IMR-90 (cell line): ENCODE measurements around the gene LRSAM1. TPM values are rescaled to one million over a fixed set of nuclear protein-coding genes. Genes with fewer than 3 reads are reported as not detected.

Experiments used
- ATAC-seq: fragments of 200-7000 bp; cut with Tn5 transposase; 2 replicates; pipeline ENCODE4 v1.9.1; 2020; ENCODE audit warnings: low read depth, mild to moderate bottlenecking, moderate library complexity
- BruUV-seq: library from RNA; stranded (reverse); fragments of 400-500 nt; replicated peaks from 2 replicates; lab custom pipeline; 2021; lab: Mats Ljungman, UMichigan
- CTCF ChIA-PET: fragments of 300-600 bp; formaldehyde crosslinking; extraction: SDS; loops from one replicate; lab custom pipeline; 2021; ENCODE audit warnings: antibody characterized with exemption; lab: Yijun Ruan, JAX
- POLR2A ChIA-PET: fragments of 300-600 bp; sonication (Branson Sonifier 250); formaldehyde crosslinking; loops from one replicate; lab custom pipeline; 2022; ENCODE audit warnings: antibody characterized with exemption; ENCODE audit not compliant: unreplicated experiment; lab: Charles Lee
- DNase-seq: peaks from one replicate; pipeline ENCODE4 v3.0.0; 2013
- H2AFZ ChIP-seq: replicated peaks from 2 replicates; pipeline ENCODE3; 2013; ENCODE audit warnings: low read length, mild to moderate bottlenecking; ENCODE audit not compliant: poor library complexity
- H2AK5ac ChIP-seq: 2 replicates; pipeline ENCODE4 v1.6.1; 2013; ENCODE audit warnings: low read depth, low read length, inconsistent platforms
- H2AK9ac ChIP-seq: replicated peaks from 2 replicates; pipeline ENCODE3; 2013; ENCODE audit warnings: mild to moderate bottlenecking, low read depth, low read length, moderate library complexity; ENCODE audit not compliant: poor library complexity
- H2BK120ac ChIP-seq: 2 replicates; pipeline ENCODE4 v1.6.1; 2013; ENCODE audit warnings: low read depth, low read length, inconsistent platforms
- H2BK15ac ChIP-seq: 3 replicates; pipeline ENCODE4 v1.6.1; 2013; ENCODE audit warnings: low read depth, low read length, inconsistent platforms
- H2BK20ac ChIP-seq: 2 replicates; pipeline ENCODE4 v1.6.1; 2013; ENCODE audit warnings: low read depth, mild to moderate bottlenecking, inconsistent platforms, low read length, moderate library complexity
- H2BK5ac ChIP-seq: 2 replicates; pipeline ENCODE4 v1.6.1; 2013; ENCODE audit warnings: mild to moderate bottlenecking, low read depth, low read length, inconsistent platforms; ENCODE audit not compliant: poor library complexity, severe bottlenecking
- H3K14ac ChIP-seq: replicated peaks from 2 replicates; pipeline ENCODE4 v1.6.1; 2013; ENCODE audit warnings: low read depth, low read length, inconsistent platforms
- H3K18ac ChIP-seq: 2 replicates; pipeline ENCODE4 v1.6.1; 2013; ENCODE audit warnings: low read depth, low read length, control low read depth
- H3K23ac ChIP-seq: 2 replicates; pipeline ENCODE4 v1.6.1; 2013; ENCODE audit warnings: low read depth, low read length, inconsistent platforms
- H3K27ac ChIP-seq: 2 replicates; pipeline ENCODE4 v1.5.1; 2013; ENCODE audit warnings: mild to moderate bottlenecking, control low read depth, low read length; ENCODE audit not compliant: insufficient read depth
- H3K27me3 ChIP-seq: 2 replicates; pipeline ENCODE4 v1.6.1; 2013; ENCODE audit warnings: low read length; ENCODE audit not compliant: control insufficient read depth, insufficient read depth
- H3K36me3 ChIP-seq: 2 replicates; pipeline ENCODE4 v1.6.1; 2013; ENCODE audit warnings: low read length, mixed read lengths; ENCODE audit not compliant: control insufficient read depth, insufficient read depth
- H3K4ac ChIP-seq: 2 replicates; pipeline ENCODE4 v1.6.1; 2013; ENCODE audit warnings: low read depth, low read length, inconsistent platforms
- H3K4me1 ChIP-seq: 2 replicates; pipeline ENCODE4 v1.6.1; 2013; ENCODE audit warnings: low read length, mixed read lengths; ENCODE audit not compliant: control insufficient read depth, insufficient read depth
- H3K4me2 ChIP-seq: 2 replicates; pipeline ENCODE4 v1.6.1; 2013; ENCODE audit warnings: low read depth, mild to moderate bottlenecking, control low read depth, low read length, moderate library complexity
- H3K4me3 ChIP-seq: 2 replicates; pipeline ENCODE4 v1.5.1; 2013; ENCODE audit warnings: low read depth, mild to moderate bottlenecking, control low read depth, low read length, moderate library complexity; ENCODE audit not compliant: insufficient read depth
- H3K56ac ChIP-seq: 2 replicates; pipeline ENCODE4 v1.6.1; 2013; ENCODE audit warnings: low read length, inconsistent platforms; ENCODE audit not compliant: insufficient read depth; ENCODE audit errors: extremely low read depth
- H3K79me1 ChIP-seq, 2 experiments: 2 replicates each; pipeline ENCODE4 v1.6.1; 2013; ENCODE audit warnings: low read length in 2 of 2, inconsistent platforms in 1 of 2, low read depth in 1 of 2
- H3K9ac ChIP-seq: 2 replicates; pipeline ENCODE4 v1.6.1; 2013; ENCODE audit warnings: low read depth, low read length, control low read depth
- H3K9me1 ChIP-seq: 2 replicates; pipeline ENCODE4 v1.6.1; 2013; ENCODE audit warnings: low read length, inconsistent platforms; ENCODE audit not compliant: insufficient read depth
- H3K9me3 ChIP-seq: 2 replicates; pipeline ENCODE4 v1.6.1; 2013; ENCODE audit warnings: low read length; ENCODE audit not compliant: control insufficient read depth, insufficient read depth
- H4K20me1 ChIP-seq: 2 replicates; pipeline ENCODE4 v1.6.1; 2013; ENCODE audit warnings: low read length, inconsistent platforms; ENCODE audit not compliant: insufficient read depth
- H4K5ac ChIP-seq: 2 replicates; pipeline ENCODE4 v1.6.1; 2013; ENCODE audit warnings: mild to moderate bottlenecking, low read depth, low read length, control low read depth
- H4K8ac ChIP-seq, 2 experiments: 2 replicates each; pipeline ENCODE4 v1.6.1; 2013; ENCODE audit warnings: low read depth in 2 of 2, low read length in 2 of 2, control low read depth in 1 of 2, inconsistent platforms in 1 of 2
- H4K91ac ChIP-seq: 2 replicates; pipeline ENCODE4 v1.6.1; 2013; ENCODE audit warnings: low read depth, low read length, inconsistent platforms; ENCODE audit not compliant: insufficient read depth
- BHLHE40 ChIP-seq: fragments of 150-350 bp; IDR thresholded peaks from 2 replicates; pipeline ENCODE4 v1.6.1; 2016; ENCODE audit warnings: mild to moderate bottlenecking, low read depth, low read length
- CEBPB ChIP-seq: IDR thresholded peaks from 2 replicates; pipeline ENCODE4 v1.6.1; 2012; ENCODE audit warnings: low read depth, low read length, improper control_type of control experiment
- CHD1 ChIP-seq: IDR thresholded peaks from 2 replicates; pipeline ENCODE4 v1.6.1; 2012; ENCODE audit warnings: low read depth, low read length, improper control_type of control experiment
- FOS ChIP-seq: fragments of 150-350 bp; IDR thresholded peaks from 2 replicates; pipeline ENCODE4 v1.6.1; 2016; ENCODE audit warnings: low read depth, low read length
- MAFK ChIP-seq: IDR thresholded peaks from 2 replicates; pipeline ENCODE4 v1.6.1; 2012; ENCODE audit warnings: low read depth, low read length, improper control_type of control experiment
- MAZ ChIP-seq: IDR thresholded peaks from 2 replicates; pipeline ENCODE4 v1.6.1; 2012; ENCODE audit warnings: low read depth, mild to moderate bottlenecking, low read length, improper control_type of control experiment, moderate library complexity, borderline replicate concordance
- MXI1 ChIP-seq: IDR thresholded peaks from 2 replicates; pipeline ENCODE4 v1.6.1; 2012; ENCODE audit warnings: low read depth, mild to moderate bottlenecking, low read length, moderate library complexity, borderline replicate concordance
- POLR2A ChIP-seq: IDR thresholded peaks from 2 replicates; pipeline ENCODE4 v1.6.1; 2012; ENCODE audit warnings: mild to moderate bottlenecking, low read depth, low read length
- RAD21 ChIP-seq: IDR thresholded peaks from 2 replicates; pipeline ENCODE4 v1.6.1; 2012; ENCODE audit warnings: low read length, improper control_type of control experiment
- RCOR1 ChIP-seq: IDR thresholded peaks from 2 replicates; pipeline ENCODE4 v1.6.1; 2012; ENCODE audit warnings: mild to moderate bottlenecking, low read length, improper control_type of control experiment; ENCODE audit not compliant: insufficient replicate concordance
- RFX5 ChIP-seq: IDR thresholded peaks from 2 replicates; pipeline ENCODE4 v1.8.0; 2012; ENCODE audit warnings: low read depth, mild to moderate bottlenecking, low read length, moderate library complexity
- SMC3 ChIP-seq: fragments of 150-350 bp; IDR thresholded peaks from 2 replicates; pipeline ENCODE4 v1.6.1; 2016; ENCODE audit warnings: low read depth, mild to moderate bottlenecking, antibody characterized with exemption, low read length, moderate library complexity
- WGBS, 2 experiments: methylation state at CpG; one replicate each; pipeline versions ENCODE4 v1.1.5 to v1.1.7; 2013; ENCODE audit warnings: missing lambda C conversion rate in 2 of 2; ENCODE audit not compliant: insufficient read length in 1 of 2; ENCODE audit errors: extremely low coverage in 2 of 2; 5-methylcytosine and 5-hydroxymethylcytosine counted together
- dilution Hi-C: fragments of 300-500 bp; cut with HindIII; formaldehyde crosslinking; loops from one replicate; pipeline ENCODE4 v1.14.3; 2018; ENCODE audit warnings: low sequenced_read_pairs; ENCODE audit not compliant: unreplicated experiment
- in situ Hi-C: fragments of 300-500 bp; cut with MboI; formaldehyde crosslinking; loops from 3 replicates; pipeline ENCODE4 v1.14.3; 2019; ENCODE audit warnings: low sequenced_read_pairs, inconsistent platforms, mixed read lengths
- intact Hi-C: fragments of 100-400 bp; cut with micrococcal nuclease; formaldehyde crosslinking; loops from 2 replicates; pipeline ENCODE4 v1.10.0; 2022
- polyA plus RNA-seq, 3 experiments: library from polyadenylated mRNA; depleted of rRNA; stranded (reverse); fragments of >200 nt; gene quantifications; 2 replicates each; pipeline ENCODE4 v1.2.3, GENCODE V29; 2012; ENCODE audit warnings: low replicate concordance in 1 of 3
- total RNA-seq: library from RNA; depleted of rRNA; stranded (reverse); fragments of >200 nt; gene quantifications from 2 replicates; pipeline ENCODE4 v1.2.3, GENCODE V29; 2012
- TF ChIP-seq, protein P1 (sequence below): fragments of 150-350 bp; IDR thresholded peaks from 2 replicates; pipeline ENCODE4 v1.6.1; 2017; ENCODE audit warnings: mild to moderate bottlenecking, antibody characterized with exemption, low read length, low read depth
- TF ChIP-seq, protein P2 (sequence below): conservative IDR thresholded peaks from 2 replicates; pipeline ENCODE4 v1.5.1; 2012; ENCODE audit warnings: mild to moderate bottlenecking, low read depth, low read length, improper control_type of control experiment
- TF ChIP-seq, protein P3 (sequence below): fragments of 150-350 bp; IDR thresholded peaks from 2 replicates; pipeline ENCODE4 v1.6.1; 2016; ENCODE audit warnings: low read depth, mild to moderate bottlenecking, low read length, moderate library complexity, borderline replicate concordance

LRSAM1 gene
- total and polyA plus RNA-seq, 2 of the 4 experiments (the other 2 are of a cell fraction) = 3.0 to 9.3 TPM

DNA sequence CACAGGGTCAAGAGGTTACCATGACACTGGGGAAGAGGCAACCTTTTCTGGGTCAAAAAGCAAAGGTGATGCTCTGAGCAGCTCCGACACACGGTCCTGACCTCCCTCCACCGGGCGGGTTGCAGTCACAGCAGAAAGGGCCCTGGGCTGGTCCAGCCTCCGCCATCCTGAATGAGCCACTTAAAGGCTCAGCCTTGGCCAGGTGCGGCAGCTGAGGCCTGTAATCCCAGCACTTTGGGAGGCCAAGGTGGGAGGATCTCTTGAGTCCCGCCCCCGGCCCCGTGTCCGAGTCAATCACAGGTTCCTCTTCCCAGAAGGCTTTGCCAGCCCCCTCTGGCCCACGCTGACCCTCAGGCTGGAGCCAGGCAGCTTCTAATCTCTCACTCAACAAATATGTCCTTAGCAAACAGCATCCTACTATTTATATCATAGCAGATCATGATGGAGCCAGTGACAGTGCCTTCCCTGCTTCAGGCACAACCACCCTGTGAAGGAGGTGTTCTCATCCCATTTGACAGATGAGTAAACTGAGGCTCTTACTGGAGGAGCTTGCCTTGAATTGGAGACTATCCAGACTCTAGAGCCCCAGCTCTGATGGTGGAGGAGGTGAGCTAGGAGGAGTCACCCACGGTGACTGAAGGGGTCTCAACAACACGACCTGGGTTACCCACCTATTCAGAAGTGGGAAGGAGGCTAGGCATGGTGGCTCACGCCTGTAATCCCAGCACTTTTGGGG is 79.1 kb downstream of the LRSAM1 start:
- H2AK5ac ChIP-seq = no peak overlapping the region
- dilution Hi-C loops = no loop called here
- no peak overlapping the region for H4K91ac ChIP-seq
- H3K27me3 ChIP-seq = no peaks in the 10 kb centered on the region
- no TSS peak for BruUV-seq
- peaks cover 71% of the 10 kb centered on the region for H3K36me3 ChIP-seq
- H3K9me3 ChIP-seq = no peaks in the 10 kb centered on the region
- no peak overlapping the region for H2AK9ac ChIP-seq
- H3K18ac ChIP-seq = no peak overlapping the region
- no peak overlapping the region for H3K27ac ChIP-seq
- no peak overlapping the region for H4K8ac ChIP-seq
- intact Hi-C loops = no loop called here
- H3K14ac ChIP-seq = no peak overlapping the region; the same call in 1 of the 2 replicates
- peak overlapping the region; percentile 41 for H2AFZ ChIP-seq
- no peak overlapping the region for H4K5ac ChIP-seq
- H3K9ac ChIP-seq = no peak overlapping the region
- H3K79me1 ChIP-seq = peaks cover 43 to 93% of the 10 kb centered on the region in 2 experiments
- H2BK15ac ChIP-seq = no peak overlapping the region
- ATAC-seq (no peak), DNase-seq (no peak)
- no peak overlapping the region for H2BK120ac ChIP-seq
- CTCF ChIA-PET = no interaction called here
- H2BK20ac ChIP-seq = no peak overlapping the region
- H3K56ac ChIP-seq = no peak overlapping the region
- no peak overlapping the region for H3K23ac ChIP-seq
- H3K4me2 ChIP-seq = no peak overlapping the region
- H3K4me1 ChIP-seq = peaks cover 17% of the 10 kb centered on the region
- H2BK5ac ChIP-seq = peak overlapping the region; percentile 15
- POLR2A ChIA-PET = no interaction called here
- H4K20me1 ChIP-seq = peaks cover 53% of the 10 kb centered on the region
- 0 out of 2 replicates have a peak overlapping the region, but pooled peaks have one; percentile 9 for H3K4ac ChIP-seq
- H3K4me3 ChIP-seq = no peak overlapping the region
- peaks cover 10% of the 10 kb centered on the region; the same call in 1 of the 2 replicates for H3K9me1 ChIP-seq
- 88% methylated on average over 8 of the region's 14 CpGs; no CpG with 5 or more reads in 1 of the 2 experiments for WGBS, 2 experiments
- in situ Hi-C loops = no loop called here
- TF ChIP-seq RAD21 (no peak), POLR2A (no peak), MAFK (no peak), RFX5 (no peak), MXI1 (no peak), RCOR1 (no peak), BHLHE40 (no peak), MAZ (no peak), SMC3 (no peak), FOS (no peak), CHD1 (no peak), CEBPB (no peak)
- TF ChIP-seq, protein P1, sequence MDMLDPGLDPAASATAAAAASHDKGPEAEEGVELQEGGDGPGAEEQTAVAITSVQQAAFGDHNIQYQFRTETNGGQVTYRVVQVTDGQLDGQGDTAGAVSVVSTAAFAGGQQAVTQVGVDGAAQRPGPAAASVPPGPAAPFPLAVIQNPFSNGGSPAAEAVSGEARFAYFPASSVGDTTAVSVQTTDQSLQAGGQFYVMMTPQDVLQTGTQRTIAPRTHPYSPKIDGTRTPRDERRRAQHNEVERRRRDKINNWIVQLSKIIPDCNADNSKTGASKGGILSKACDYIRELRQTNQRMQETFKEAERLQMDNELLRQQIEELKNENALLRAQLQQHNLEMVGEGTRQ = no peak
- TF ChIP-seq, protein P2, sequence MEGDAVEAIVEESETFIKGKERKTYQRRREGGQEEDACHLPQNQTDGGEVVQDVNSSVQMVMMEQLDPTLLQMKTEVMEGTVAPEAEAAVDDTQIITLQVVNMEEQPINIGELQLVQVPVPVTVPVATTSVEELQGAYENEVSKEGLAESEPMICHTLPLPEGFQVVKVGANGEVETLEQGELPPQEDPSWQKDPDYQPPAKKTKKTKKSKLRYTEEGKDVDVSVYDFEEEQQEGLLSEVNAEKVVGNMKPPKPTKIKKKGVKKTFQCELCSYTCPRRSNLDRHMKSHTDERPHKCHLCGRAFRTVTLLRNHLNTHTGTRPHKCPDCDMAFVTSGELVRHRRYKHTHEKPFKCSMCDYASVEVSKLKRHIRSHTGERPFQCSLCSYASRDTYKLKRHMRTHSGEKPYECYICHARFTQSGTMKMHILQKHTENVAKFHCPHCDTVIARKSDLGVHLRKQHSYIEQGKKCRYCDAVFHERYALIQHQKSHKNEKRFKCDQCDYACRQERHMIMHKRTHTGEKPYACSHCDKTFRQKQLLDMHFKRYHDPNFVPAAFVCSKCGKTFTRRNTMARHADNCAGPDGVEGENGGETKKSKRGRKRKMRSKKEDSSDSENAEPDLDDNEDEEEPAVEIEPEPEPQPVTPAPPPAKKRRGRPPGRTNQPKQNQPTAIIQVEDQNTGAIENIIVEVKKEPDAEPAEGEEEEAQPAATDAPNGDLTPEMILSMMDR = no peak
- TF ChIP-seq, protein P3, sequence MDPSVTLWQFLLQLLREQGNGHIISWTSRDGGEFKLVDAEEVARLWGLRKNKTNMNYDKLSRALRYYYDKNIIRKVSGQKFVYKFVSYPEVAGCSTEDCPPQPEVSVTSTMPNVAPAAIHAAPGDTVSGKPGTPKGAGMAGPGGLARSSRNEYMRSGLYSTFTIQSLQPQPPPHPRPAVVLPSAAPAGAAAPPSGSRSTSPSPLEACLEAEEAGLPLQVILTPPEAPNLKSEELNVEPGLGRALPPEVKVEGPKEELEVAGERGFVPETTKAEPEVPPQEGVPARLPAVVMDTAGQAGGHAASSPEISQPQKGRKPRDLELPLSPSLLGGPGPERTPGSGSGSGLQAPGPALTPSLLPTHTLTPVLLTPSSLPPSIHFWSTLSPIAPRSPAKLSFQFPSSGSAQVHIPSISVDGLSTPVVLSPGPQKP = no peak
